M059J (cell line): Measurements from ENCODE around the gene PHACTR3. TPM values are rescaled to one million over a fixed set of nuclear protein-coding genes. Genes with fewer than 3 reads are reported as not detected.
"Not testable (repeated sequence)": the region's sequence is repeated elsewhere in the genome, so short reads cannot be mapped to it uniquely, and the experiment has no call there.

Experiments used
- DNase-seq: peaks from one replicate; pipeline ENCODE4 v3.0.0-alpha.2; 2012; ENCODE audit warnings: low read depth
- total RNA-seq: library from RNA; depleted of rRNA; stranded (reverse); fragments of >200 nt; shearing (Covaris generic); gene quantifications from 2 replicates; pipeline ENCODE4 v1.2.3, GENCODE V29; 2014

PHACTR3 gene
- total RNA-seq, 1 experiment from 2014 or later: not detected

GRCh38 chr20:59589086-59589684, 15.2 kb upstream of the PHACTR3 start:
- DNase-seq: no peak

- DNase-seq: no peak
Observed at GRCh38 chr20:59591061-59591460, 13.3 kb upstream of the PHACTR3 start.

GRCh38 chr20:59596690-59597089, 7.7 kb upstream of the PHACTR3 start:
- DNase-seq: no peak

GRCh38 chr20:59597240-59597639, 7.1 kb upstream of the PHACTR3 start:
- no peak for DNase-seq

GRCh38 chr20:59598625-59599310, 5.6 kb upstream of the PHACTR3 start:
- DNase-seq: peak; percentile 40

GRCh38 chr20:59599941-59600340, 4.4 kb upstream of the PHACTR3 start:
- no peak for DNase-seq

- no peak for DNase-seq
Observed at GRCh38 chr20:59600472-59600871, 3.9 kb upstream of the PHACTR3 start.

- DNase-seq: no peak
Observed at GRCh38 chr20:59602546-59603080, 1.7 kb upstream of the PHACTR3 start.

GRCh38 chr20:59603176-59603575, 1.2 kb upstream of the PHACTR3 start:
- DNase-seq: no peak

- DNase-seq: no peak
Observed at GRCh38 chr20:59604741-59605600, 631 bp downstream of the PHACTR3 start.

- no peak for DNase-seq
Observed at GRCh38 chr20:59605601-59606364, 1.4 kb downstream of the PHACTR3 start.

GRCh38 chr20:59606566-59606965, 2.2 kb downstream of the PHACTR3 start:
- DNase-seq: no peak

- DNase-seq: no peak
Observed at GRCh38 chr20:59608396-59608795, 4.1 kb downstream of the PHACTR3 start.

GRCh38 chr20:59608871-59609270, 4.5 kb downstream of the PHACTR3 start:
- no peak for DNase-seq

GRCh38 chr20:59611286-59611685, 6.9 kb downstream of the PHACTR3 start:
- no peak for DNase-seq

GRCh38 chr20:59613861-59614260, 9.5 kb downstream of the PHACTR3 start:
- DNase-seq: no peak

GRCh38 chr20:59614714-59615113, 10.4 kb downstream of the PHACTR3 start:
- no peak for DNase-seq

GRCh38 chr20:59616306-59616705, 12.0 kb downstream of the PHACTR3 start:
- no peak for DNase-seq

- DNase-seq: no peak
Observed at GRCh38 chr20:59617221-59617620, 12.9 kb downstream of the PHACTR3 start.

GRCh38 chr20:59618131-59618530, 13.8 kb downstream of the PHACTR3 start:
- DNase-seq: no peak

GRCh38 chr20:59618585-59618984, 14.2 kb downstream of the PHACTR3 start:
- not testable (repeated sequence) for DNase-seq
